Measurements from ENCODE around the gene NEK7. TPM values are rescaled to one million over a fixed set of nuclear protein-coding genes. Genes with fewer than 3 reads are reported as not detected.

Gene NEK7
- total RNA-seq, 2 donors from 2014 or later = 24.2 to 26.8 TPM

DNA sequence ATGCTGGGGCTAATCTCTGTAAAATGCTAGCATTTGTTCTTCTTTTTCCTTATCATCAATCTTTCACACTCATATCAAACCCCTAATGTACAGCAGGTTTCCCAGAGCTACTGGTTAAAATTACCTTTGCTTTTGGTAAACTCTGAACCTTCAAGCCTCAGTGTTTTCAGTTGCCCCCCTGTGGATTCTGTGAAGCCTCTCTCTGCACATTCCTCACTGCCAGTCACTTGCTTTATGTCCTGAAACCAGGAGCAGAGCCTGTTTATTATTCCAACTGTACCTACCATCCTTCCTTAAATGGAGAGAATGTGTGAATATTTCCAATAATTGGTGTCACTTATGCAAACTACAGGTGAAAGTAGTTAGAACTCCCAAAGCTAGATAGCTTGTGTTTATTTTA is 134.2 kb downstream of the NEK7 start:
- TF ChIP-seq, protein P1, sequence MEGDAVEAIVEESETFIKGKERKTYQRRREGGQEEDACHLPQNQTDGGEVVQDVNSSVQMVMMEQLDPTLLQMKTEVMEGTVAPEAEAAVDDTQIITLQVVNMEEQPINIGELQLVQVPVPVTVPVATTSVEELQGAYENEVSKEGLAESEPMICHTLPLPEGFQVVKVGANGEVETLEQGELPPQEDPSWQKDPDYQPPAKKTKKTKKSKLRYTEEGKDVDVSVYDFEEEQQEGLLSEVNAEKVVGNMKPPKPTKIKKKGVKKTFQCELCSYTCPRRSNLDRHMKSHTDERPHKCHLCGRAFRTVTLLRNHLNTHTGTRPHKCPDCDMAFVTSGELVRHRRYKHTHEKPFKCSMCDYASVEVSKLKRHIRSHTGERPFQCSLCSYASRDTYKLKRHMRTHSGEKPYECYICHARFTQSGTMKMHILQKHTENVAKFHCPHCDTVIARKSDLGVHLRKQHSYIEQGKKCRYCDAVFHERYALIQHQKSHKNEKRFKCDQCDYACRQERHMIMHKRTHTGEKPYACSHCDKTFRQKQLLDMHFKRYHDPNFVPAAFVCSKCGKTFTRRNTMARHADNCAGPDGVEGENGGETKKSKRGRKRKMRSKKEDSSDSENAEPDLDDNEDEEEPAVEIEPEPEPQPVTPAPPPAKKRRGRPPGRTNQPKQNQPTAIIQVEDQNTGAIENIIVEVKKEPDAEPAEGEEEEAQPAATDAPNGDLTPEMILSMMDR (conservative IDR thresholded peaks at IDR 0.05) = no peak
- Mint-ChIP-seq H3K27me3 (ENCODE audit: insufficient read depth) (no peaks in the 10 kb centered on the region), H3K36me3 (ENCODE audit: low read depth) (peaks cover 19% of the 10 kb centered on the region), H3K27ac (peak overlapping the region; percentile 91), H3K9me3 (peaks cover 2% of the 10 kb centered on the region), H3K4me1 (peaks cover 29% of the 10 kb centered on the region), H3K4me3 (peak overlapping the region; percentile 12)
- no peaks in the 10 kb centered on the region for H3K27me3 ChIP-seq (ENCODE audit: control insufficient read depth, insufficient read depth, low read length, poor library complexity, severe bottlenecking)
- H3K4me3 ChIP-seq (ENCODE audit: low read length) = no peak overlapping the region
- peaks cover 12% of the 10 kb centered on the region for H3K36me3 ChIP-seq (ENCODE audit: control insufficient read depth, insufficient read depth, low read length)
- H3K9ac ChIP-seq (ENCODE audit: extremely low read depth, low read length, poor library complexity, severe bottlenecking) = no peak overlapping the region
- peak; percentile 78 for DNase-seq
- H3K4me1 ChIP-seq (ENCODE audit: control insufficient read depth, insufficient read depth, low read length) = no peaks in the 10 kb centered on the region
- no peaks in the 10 kb centered on the region for H3K9me3 ChIP-seq (ENCODE audit: control insufficient read depth, low read length)
- H3K27ac ChIP-seq (ENCODE audit: low read depth, low read length) = peak overlapping the region; percentile 83

DNA sequence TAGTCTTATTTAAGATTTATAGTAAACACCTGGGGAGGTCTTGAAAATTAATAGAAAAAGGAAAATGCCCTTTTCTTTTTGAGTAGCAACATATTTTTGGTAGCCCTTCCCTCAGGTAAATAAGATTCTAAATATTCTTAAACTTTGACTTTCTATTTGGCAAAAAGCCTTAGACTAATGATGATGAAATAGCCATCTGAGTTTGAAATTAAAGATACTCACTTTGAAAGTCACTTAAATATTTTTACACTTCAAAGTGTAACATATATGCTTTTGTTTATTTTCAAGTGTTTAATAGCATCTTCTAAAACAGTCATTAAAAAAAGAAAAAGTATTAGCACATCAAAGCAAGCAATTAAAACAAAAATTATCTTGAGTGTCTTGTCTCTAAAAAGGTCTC is 135.1 kb downstream of the NEK7 start:
- Mint-ChIP-seq H3K27me3 (ENCODE audit: insufficient read depth) (no peaks in the 10 kb centered on the region), H3K4me1 (peaks cover 29% of the 10 kb centered on the region), H3K36me3 (ENCODE audit: low read depth) (peaks cover 10% of the 10 kb centered on the region), H3K27ac (no peak overlapping the region), H3K9me3 (peaks cover 2% of the 10 kb centered on the region), H3K4me3 (no peak overlapping the region)
- Histone ChIP-seq H3K4me1 (ENCODE audit: control insufficient read depth, insufficient read depth, low read length) (no peaks in the 10 kb centered on the region), H3K9me3 (ENCODE audit: control insufficient read depth, low read length) (no peaks in the 10 kb centered on the region), H3K36me3 (ENCODE audit: control insufficient read depth, insufficient read depth, low read length) (peaks cover 6% of the 10 kb centered on the region), H3K9ac (ENCODE audit: extremely low read depth, low read length, poor library complexity, severe bottlenecking) (no peak overlapping the region), H3K4me3 (ENCODE audit: low read length) (no peak overlapping the region), H3K27ac (ENCODE audit: low read depth, low read length) (no peak overlapping the region), H3K27me3 (ENCODE audit: control insufficient read depth, insufficient read depth, low read length, poor library complexity, severe bottlenecking) (no peaks in the 10 kb centered on the region)
- DNase-seq = no peak
- TF ChIP-seq, protein P1 (conservative IDR thresholded peaks at IDR 0.05) = no peak

DNA sequence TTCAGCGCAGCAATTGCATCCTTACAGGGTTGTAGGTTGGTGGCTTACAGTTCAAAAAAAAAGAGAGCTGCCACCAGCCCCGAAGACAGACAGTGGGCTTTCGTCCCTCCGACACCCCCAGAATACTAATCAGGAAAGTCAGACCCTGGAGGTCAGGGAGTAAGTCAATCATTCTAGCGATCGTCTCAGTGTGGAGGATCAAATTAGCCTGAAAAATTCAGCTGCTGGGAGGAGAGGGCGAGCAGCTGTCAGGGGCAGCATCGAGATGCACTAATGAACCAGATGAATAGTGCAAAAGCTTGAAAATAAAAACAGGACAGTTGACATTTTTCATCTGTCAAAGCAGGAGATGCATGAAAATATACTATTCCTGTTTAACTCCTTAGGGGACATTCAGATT is 138.4 kb downstream of the NEK7 start:
- peak overlapping the region; percentile 91 for H3K27ac ChIP-seq (ENCODE audit: low read depth, low read length)
- DNase-seq = no peak
- peaks cover 6% of the 10 kb centered on the region for H3K36me3 Mint-ChIP-seq (ENCODE audit: low read depth)
- H3K4me1 Mint-ChIP-seq = peaks cover 17% of the 10 kb centered on the region
- H3K9me3 Mint-ChIP-seq = no peaks in the 10 kb centered on the region
- H3K27me3 ChIP-seq (ENCODE audit: control insufficient read depth, insufficient read depth, low read length, poor library complexity, severe bottlenecking) = no peaks in the 10 kb centered on the region
- WGBS, 2 experiments (ENCODE audit: insufficient coverage in 1 of 2, insufficient read length in 1 of 2) = 49 to 86% methylated on average over 4 to 8 of the region's 8 CpGs
- H3K9ac ChIP-seq (ENCODE audit: extremely low read depth, low read length, poor library complexity, severe bottlenecking) = no peak overlapping the region
- H3K9me3 ChIP-seq (ENCODE audit: control insufficient read depth, low read length) = no peaks in the 10 kb centered on the region
- no peak overlapping the region for H3K4me3 ChIP-seq (ENCODE audit: low read length)
- TF ChIP-seq, protein P1 (conservative IDR thresholded peaks at IDR 0.05) = no peak
- no peak overlapping the region for H3K27ac Mint-ChIP-seq
- peaks cover 2% of the 10 kb centered on the region for H3K36me3 ChIP-seq (ENCODE audit: control insufficient read depth, insufficient read depth, low read length)
- H3K4me3 Mint-ChIP-seq = no peak overlapping the region
- H3K4me1 ChIP-seq (ENCODE audit: control insufficient read depth, insufficient read depth, low read length) = peaks cover 3% of the 10 kb centered on the region
- H3K27me3 Mint-ChIP-seq (ENCODE audit: insufficient read depth) = no peaks in the 10 kb centered on the region

Measured in endodermal cell (in vitro differentiated cells).